ENCODE results near the gene SLC2A6. TPM values are rescaled to one million over a fixed set of nuclear protein-coding genes. Genes with fewer than 3 reads are reported as not detected.

SLC2A6 gene
- total RNA-seq, 4 donors from 2014 or later, result 0.41 to 2.4 (median 1.4) TPM

DNA sequence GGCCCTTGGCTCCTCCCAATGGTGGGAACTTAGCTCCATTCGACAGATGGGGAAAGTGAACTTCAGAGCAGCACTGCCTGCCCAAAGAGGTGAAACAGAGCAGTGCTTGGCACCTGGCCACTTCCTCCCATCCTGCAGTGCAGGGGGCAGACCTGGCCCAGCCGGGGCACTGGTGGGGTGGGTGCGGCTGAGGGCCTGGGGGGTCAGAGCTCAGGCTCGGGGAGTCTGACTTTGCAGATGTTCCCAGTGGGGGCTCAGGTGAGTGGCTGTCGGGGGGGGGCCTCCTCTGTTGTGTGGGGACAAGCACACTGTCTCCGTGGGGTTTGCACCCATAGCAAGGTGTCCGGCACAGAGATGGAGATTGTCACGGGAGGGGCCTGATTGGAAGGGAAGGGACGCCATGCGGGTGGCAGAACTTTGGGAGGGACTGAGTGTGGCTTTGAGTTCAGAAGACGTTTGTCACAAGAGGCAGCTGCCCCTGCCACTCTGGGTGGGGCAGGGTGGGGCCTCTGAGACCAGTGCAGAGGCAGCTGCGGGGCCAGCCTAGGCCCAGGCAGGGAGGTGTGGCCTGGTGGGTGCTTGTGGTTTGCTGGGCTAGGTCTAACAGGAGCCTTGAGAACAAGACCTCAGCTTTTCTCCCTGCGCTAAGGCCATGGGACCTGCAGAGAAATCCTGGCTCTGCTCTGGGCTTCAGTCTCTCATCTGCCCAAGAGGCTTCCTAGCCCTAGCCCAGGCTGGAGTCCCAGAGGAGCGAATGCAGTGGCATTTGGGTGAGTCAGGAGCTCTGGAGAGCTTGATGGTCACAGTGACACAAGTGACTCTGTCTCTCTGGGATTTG is 43.4 kb upstream of the SLC2A6 start:
- Histone ChIP-seq H3K9me3 (no peaks in the 10 kb centered on the region), H3K4me1 (peaks cover 0 to 5% of the 10 kb centered on the region in 2 donors), H3K4me3 (no peak overlapping the region), H3K27ac (no peak overlapping the region), H3K36me3 (no peaks in the 10 kb centered on the region), H3K27me3 (peaks cover 0 to 4% (median under 1%) of the 10 kb centered on the region in 3 donors)
- TF ChIP-seq POLR2A (IDR thresholded peaks at IDR 0.05), result no peak
- TF ChIP-seq CTCF (IDR thresholded peaks at IDR 0.05 in 4 of 5, conservative IDR thresholded peaks at IDR 0.05 in 1 of 5), result no peak
- no peak for ATAC-seq
- no peak for DNase-seq
- intact Hi-C loops (cut with DNase I; ENCODE audit: low total_unique reads), result no loop called here
- in situ Hi-C loops (cut with MboI; ENCODE audit: low sequenced_read_pairs in 4 of 4), result no loop called here

DNA sequence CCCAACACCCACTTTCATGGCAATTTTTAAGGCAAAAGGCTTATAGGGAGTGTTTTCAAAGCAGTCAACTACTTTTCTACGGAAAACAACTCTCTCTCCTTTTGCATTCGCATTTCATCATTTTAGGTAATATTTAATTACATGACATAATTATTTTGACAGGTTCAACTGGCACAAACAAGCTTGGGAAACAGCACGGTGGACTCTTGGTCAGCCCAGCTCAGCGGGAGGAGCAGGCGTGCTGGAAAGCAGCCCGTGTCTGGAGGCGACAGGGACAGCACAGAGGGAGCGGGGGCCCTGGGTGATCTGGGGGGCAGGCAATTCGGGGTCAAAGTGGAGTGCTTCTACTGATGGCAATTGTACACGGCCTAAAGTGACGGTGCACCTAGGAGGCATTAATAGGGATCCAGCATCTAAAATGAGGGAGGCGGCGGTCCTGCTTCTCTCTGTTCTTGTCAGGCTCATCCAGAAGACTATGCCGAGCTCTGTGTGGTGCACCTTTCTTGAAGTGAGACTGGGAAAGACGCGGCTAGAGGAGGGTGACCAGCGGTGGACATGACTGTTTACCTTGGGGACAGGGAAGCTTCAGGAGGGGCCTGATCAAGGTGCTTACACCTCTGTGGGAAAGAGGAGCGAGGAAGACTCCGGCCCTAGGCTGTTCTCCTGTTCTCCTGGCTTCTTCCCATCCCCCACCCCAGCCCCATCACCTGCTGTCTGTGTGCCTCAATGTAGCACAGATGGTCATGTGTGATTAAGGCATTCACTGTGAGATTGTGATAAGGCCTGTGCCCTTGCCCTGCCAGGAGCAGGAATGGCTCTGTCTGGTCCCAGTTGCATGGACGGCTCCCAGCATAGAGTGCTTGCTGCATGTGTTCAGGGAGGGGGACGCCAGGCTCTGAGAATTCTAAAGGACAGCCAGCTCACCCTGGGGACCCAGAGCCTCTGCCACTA is 42.5 kb upstream of the SLC2A6 start:
- Histone ChIP-seq H3K27me3 (peaks cover 0 to 2% (median 0%) of the 10 kb centered on the region in 3 donors), H3K27ac (no peak overlapping the region), H3K4me1 (no peaks in the 10 kb centered on the region), H3K4me3 (no peak overlapping the region), H3K9me3 (no peaks in the 10 kb centered on the region), H3K36me3 (no peaks in the 10 kb centered on the region)
- intact Hi-C loops (cut with DNase I; ENCODE audit: low total_unique reads) (no loop called here), in situ Hi-C loops (cut with MboI; ENCODE audit: low sequenced_read_pairs in 4 of 4) (no loop called here)
- TF ChIP-seq POLR2A (IDR thresholded peaks at IDR 0.05) (no peak), CTCF (IDR thresholded peaks at IDR 0.05 in 4 of 5, conservative IDR thresholded peaks at IDR 0.05 in 1 of 5) (no peak)
- no peak for DNase-seq
- ATAC-seq, result no peak

- TF ChIP-seq POLR2A (IDR thresholded peaks at IDR 0.05), result no peak
- no peak for TF ChIP-seq CTCF (IDR thresholded peaks at IDR 0.05 in 4 of 5, conservative IDR thresholded peaks at IDR 0.05 in 1 of 5)
- Histone ChIP-seq H3K4me3 (no peak overlapping the region), H3K27me3 (no peaks in the 10 kb centered on the region), H3K4me1 (no peaks in the 10 kb centered on the region), H3K27ac (no peak overlapping the region), H3K9me3 (no peaks in the 10 kb centered on the region), H3K36me3 (no peaks in the 10 kb centered on the region)
- in situ Hi-C loops (cut with MboI; ENCODE audit: low sequenced_read_pairs in 4 of 4) (no loop called here), intact Hi-C loops (cut with DNase I; ENCODE audit: low total_unique reads) (no loop called here)
- no peak for DNase-seq
- no peak for ATAC-seq
These were observed 41.4 kb upstream of the SLC2A6 start for GRCh38 chr9:133520121-133520835.

DNA sequence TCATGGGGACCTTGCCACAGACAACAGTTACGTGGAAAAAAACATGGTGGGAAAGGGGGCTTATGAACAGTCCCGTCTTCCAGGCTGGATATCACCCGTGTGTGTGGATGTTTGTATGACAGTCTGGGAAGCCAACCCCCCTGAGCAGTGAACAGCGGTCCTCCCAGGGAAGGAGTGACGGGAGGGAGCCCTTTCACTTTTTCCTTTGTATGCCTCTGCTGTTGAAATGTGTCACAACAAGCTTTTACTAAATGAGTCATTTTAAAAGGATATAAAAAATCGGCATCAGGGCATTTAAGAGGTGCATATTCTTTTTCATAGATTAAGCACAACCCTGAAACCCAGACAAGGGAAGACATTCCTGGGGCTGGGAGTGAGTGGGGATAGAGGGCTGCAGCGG is 40.8 kb upstream of the SLC2A6 start:
- ATAC-seq, result no peak
- no peaks in the 10 kb centered on the region for H3K4me1 ChIP-seq
- H3K36me3 ChIP-seq, result no peaks in the 10 kb centered on the region
- in situ Hi-C loops (cut with MboI; ENCODE audit: low sequenced_read_pairs in 4 of 4) (no loop called here), intact Hi-C loops (cut with DNase I; ENCODE audit: low total_unique reads) (no loop called here)
- H3K27me3 ChIP-seq, result no peaks in the 10 kb centered on the region
- no peak for TF ChIP-seq POLR2A (IDR thresholded peaks at IDR 0.05)
- no peak for TF ChIP-seq CTCF (IDR thresholded peaks at IDR 0.05 in 4 of 5, conservative IDR thresholded peaks at IDR 0.05 in 1 of 5)
- no peak overlapping the region for H3K27ac ChIP-seq
- H3K9me3 ChIP-seq, result no peaks in the 10 kb centered on the region
- no peak for DNase-seq
- H3K4me3 ChIP-seq, result no peak overlapping the region
